Suppressor macrophage treated with lipopolysaccharide for 4 hours (primary cell): ENCODE results near the gene MYMK.

Experiments used
- DNase-seq: peaks from one replicate; pipeline ENCODE4 v3.0.0-alpha.2; 2020

Gene MYMK

DNA sequence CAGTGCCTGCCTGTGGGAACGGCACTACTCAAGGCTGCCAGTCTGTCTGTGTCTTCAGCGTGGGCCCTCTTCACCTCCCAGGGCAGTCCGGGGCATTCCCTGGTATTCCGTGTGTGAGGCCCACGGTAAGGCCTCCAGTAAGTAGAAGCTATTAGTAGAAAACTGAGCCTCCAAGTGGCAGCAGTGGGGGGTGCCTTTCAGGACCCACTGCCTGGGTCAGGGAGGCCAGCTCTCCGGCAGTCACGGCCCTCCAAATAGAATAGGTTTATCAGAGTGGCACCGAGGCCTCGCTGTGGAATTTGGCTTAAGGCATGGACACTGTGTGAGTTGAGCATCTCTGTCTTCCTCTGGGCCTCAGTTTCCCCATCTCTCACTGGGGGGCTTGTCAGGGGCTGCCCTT is 32.8 kb upstream of the MYMK start:
- no peak for DNase-seq

- no peak for DNase-seq
These were observed 31.6 kb upstream of the MYMK start for GRCh38 chr9:133556354-133556753.

DNA sequence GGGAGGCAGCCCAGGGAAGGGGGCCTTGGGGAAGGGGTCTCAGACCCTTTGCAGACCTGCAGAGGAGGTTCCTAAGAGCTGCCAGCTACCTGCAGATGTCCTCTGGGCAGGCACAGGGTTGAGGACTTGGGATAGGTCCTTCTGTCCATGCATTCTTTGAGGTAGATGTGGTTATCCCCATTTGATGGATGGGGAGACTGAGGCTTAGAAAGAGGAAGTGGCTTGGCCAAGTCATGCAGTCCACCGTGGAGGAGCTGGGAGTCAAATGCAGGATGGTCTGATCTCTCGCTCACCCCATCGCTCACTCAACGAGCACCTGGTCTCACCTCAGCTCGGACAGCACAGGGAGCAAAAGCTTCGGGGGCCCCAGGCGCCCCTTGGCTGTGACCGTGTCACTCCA is 30.0 kb upstream of the MYMK start:
- DNase-seq: no peak

DNA sequence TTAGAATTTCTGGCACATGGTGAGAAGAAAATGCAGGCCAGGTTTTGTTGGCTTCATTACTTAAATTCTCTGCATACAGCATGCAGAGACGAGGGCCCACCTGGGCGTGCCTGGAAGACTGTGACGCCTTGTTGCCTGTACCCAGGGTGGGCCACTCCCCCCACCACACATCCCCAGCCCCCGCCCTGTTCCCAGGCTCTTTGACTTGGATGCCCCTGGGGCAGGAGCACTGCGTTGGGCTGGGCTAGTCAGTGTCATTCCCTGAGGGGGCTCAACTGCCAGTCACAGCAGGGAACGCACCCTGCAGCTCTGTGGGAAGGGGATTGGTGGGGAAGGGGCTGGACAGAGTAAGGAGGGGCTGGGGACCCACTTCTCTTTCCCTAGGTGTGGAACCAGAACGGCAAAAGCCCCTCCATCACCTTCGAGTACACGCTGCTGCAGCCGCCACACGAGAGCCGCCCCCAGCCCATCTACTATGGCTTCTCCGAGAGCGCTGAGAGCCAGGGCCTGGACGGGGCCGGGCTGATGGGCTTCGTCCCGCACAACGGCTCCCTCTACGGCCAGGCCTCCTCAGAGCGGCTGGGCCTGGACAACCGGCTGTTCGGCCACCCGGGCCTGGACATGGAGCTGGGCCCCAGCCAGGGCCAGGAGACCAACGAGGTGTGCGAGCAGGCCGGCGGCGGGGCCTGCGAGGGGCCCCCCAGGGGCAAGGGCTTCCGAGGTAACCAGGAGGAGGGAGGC is 29.4 kb upstream of the MYMK start:
- no peak for DNase-seq

DNA sequence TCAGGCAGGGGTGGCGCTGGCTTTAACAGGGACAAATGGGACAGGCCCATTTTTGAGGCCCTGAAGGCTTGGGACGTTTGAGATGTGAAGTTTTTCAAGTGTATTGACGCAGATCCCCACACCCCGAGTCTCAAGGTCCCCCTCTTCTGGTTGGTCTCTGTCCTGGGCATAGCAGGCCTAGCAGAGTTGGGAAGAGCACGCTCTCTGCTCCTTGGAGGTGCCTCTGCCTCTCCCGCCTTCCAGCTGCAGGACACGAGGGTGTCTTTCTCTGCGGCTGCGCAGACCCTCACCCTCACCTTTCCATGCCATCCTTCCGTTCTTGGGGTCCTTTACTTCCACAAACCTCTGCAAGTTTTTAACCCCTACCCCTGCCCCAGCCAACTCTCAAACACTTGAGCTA is 28.4 kb upstream of the MYMK start:
- DNase-seq: no peak

- DNase-seq: no peak
These were observed 27.5 kb upstream of the MYMK start for GRCh38 chr9:133552236-133552635.

DNA sequence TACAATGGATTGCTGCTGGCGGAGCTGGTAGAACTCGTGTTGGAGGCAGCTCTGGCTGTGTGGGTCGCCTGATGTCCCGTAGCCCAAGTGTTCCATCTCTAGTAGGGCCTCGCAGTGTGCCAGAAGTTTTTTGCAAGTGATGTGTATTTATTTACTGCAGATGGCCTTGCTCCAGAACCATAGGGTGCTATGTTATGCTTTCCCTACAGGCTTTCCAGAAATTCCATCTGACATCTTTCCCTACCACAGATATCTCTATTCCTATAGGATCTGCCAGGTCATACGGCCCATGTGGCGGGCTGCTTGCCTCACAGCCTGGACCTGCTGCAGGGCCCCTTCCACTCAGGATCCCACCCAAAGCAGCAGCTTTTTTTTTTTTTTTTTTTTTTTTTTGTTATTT is 26.7 kb upstream of the MYMK start:
- DNase-seq: no peak

GRCh38 chr9:133547116-133547515 is 22.4 kb upstream of the MYMK start:
- no peak for DNase-seq

DNA sequence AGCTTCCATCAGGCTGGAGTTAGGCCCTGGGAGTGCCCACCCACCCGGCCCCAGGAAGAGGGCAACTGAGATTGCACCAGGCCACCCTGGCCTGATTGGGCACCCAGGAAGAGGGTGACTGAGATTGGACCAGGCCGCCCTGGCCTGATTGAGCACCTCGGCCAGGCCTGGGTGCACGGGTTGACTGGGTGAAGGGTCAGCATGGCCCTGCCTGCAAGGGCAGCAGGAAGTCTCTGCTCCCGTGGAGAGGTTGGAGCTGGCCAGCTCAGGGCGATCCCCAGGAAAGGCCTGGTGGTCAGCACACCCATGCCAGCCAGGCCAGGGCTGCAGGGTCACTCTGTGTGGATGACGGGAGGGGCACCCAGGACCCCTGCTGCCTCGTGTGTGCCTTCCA is 21.5 kb upstream of the MYMK start:
- DNase-seq: no peak

DNA sequence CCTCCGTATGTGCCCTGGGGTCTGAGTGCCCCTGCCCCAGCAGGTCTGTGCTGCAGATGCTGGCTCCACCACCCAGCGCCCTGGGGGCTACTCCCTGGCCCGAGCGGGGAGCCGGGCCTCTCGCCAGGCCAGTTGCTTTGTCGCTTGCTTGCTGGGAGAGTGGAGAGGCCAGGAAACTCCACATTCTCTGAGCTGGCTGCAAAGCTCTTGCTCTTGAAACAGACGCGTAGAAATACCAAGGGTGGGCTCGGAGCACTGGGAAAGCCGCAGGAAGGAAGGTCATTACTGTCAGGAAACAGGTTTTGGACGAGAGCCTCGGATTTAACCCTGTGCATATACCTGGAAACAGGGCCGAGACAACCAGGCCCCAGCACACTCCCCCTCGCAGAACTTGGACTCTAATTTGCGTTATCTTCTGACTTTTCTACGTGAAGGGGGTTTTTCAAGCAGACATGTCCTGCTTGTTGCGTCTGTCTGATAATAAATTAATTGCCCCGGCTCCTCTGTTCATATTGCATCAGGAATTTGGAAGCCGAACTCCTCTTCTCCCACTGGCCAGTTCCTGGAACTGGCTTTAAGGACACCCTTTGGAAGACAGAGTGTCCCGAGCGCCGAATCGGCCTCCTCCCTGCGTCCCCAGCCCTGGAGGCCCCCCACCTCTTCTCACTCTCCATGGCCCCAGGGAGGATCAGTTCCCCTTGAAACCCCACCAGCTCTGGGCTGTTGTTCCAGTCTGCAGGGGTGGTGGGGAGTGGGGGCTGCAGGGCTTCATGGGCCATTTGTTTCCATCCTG is 20.9 kb upstream of the MYMK start:
- no peak for DNase-seq

- no peak for DNase-seq
These were observed 19.2 kb upstream of the MYMK start for GRCh38 chr9:133543772-133544467.

GRCh38 chr9:133542002-133542401 is 17.2 kb upstream of the MYMK start:
- no peak for DNase-seq

DNA sequence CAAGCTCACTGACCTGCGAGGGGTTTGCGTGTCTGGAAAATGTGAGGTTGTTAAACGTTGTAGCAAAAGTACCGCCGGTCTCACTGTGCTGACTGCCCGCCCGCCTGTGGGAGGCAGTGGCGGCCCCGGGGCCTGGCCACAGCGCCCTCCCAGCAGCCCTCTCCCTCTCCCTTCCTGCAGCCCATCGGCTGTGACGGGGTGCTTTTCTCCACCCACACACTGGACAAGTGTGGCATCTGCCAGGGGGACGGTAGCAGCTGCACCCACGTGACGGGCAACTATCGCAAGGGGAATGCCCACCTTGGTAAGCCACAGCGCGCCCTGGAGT is 15.9 kb upstream of the MYMK start:
- no peak for DNase-seq

DNA sequence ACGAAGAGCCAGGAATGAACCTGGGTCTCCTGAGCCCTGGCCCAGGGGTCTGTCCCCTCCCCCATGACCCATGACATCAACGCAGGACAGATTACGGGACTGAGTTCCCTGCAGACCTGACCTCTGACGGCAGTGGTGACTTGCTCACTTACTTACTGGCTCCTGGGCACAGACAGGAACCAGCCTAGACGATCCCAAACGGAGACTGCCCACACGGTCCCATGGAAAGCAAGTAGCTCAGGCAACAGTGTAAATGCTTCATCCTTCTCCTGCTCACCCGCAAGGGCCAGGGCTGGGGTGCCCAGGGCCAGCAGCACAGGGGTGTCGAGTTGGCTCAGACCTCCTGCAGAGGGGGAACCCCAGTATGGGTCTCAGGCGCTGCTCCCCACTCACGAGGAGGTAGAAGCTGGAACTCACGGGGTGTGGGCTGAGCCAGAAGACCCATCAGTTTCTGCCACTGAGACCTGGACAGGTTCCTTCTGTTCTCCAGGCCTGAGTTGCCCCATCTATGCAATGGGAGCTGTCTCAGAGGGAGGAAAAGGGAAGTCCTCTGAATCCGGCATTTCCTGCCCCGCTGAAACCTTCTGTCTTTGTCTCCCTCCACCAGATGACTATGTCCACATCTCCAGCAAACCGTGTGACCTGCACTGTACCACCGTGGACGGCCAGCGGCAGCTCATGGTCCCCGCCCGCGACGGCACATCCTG is 15.4 kb upstream of the MYMK start:
- peak; percentile 48 for DNase-seq

GRCh38 chr9:133538851-133539833 is 14.4 kb upstream of the MYMK start:
- DNase-seq: peak; percentile 28

DNA sequence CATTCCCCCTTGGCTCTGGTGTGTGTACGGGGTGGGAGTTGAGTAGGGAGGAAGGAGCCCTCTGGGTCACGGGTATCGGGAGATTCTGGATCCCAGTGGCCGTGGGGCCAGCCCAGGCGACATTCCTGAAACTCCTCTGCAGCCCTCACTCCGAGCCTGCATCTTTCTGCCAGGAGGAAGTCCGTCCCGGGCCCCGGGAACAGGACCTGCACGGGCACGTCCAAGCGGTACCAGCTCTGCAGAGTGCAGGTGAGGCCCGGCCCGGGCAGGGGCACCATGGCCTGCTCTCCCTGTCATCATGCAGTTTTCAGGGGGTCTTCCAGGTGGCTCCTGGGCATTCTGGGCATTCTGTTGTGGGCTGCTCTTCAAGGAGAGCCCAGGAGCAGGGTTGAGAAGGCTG is 13.4 kb upstream of the MYMK start:
- no peak for DNase-seq

DNA sequence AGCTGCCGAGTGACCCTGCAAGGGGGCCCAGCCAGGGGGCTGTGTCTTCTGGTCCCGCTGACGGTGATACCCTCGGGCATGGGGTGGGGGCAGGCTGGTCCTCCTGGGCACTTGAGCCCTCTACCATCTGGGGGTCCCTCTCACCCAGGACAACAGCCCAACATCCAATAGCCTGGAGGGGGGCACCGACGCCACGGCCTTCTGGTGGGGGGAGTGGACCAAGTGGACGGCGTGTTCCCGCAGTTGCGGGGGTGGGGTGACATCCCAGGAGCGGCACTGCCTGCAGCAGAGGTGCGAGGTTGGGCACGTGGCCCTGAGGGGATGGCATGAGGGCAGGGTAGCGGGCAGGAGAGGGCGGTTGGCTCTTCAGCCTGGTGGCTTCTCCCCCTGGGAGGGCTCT is 12.5 kb upstream of the MYMK start:
- no peak for DNase-seq

GRCh38 chr9:133536536-133536935 is 11.8 kb upstream of the MYMK start:
- DNase-seq: no peak

DNA sequence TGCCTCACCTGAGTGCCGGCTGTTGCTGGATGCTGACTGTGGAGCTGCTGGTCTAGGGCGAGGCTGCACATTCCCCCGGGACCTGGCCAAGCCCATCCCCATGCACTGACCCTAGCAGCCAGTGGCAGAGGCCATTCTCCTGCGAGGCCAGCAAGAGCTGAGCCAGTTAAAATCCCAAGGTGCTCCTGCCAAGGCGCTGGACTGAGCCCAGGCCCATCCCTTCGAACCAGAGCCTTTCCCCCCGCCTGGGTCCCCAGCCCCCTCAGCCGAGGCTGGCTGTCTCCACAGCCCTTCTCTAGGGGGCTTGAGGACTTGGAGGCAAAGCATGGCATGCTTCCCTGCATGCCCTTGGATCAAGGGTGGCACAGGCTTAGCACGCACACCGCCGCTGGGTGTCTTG is 11.3 kb upstream of the MYMK start:
- DNase-seq: no peak

GRCh38 chr9:133535306-133535877 is 10.6 kb upstream of the MYMK start:
- no peak for DNase-seq

- DNase-seq: no peak
These were observed 9.9 kb upstream of the MYMK start, which contains the start of gene ADAMTSL2 for GRCh38 chr9:133534346-133535291. Gene ADAMTSL2, plus strand, starts transcription at chr9:133534704. Its CDS starts 2,009 bp downstream, at chr9:133536713.
